H9 (cell line): ENCODE measurements around the gene GRB2. TPM values are rescaled to one million over a fixed set of nuclear protein-coding genes. Genes with fewer than 3 reads are reported as not detected.
"Not testable (repeated sequence)": the region's sequence is repeated elsewhere in the genome, so short reads cannot be mapped to it uniquely, and the experiment has no call there.

Experiments
- DNase-seq: peaks from one replicate; pipeline ENCODE4 v3.0.0-alpha.2; 2017
- H2AFZ ChIP-seq: one replicate; pipeline ENCODE4 v1.6.1; 2013; ENCODE audit warnings: mild to moderate bottlenecking, low read length, control low read depth, moderate library complexity
- H2AK5ac ChIP-seq: 2 replicates; pipeline ENCODE4 v1.6.1; 2013; ENCODE audit warnings: low read length, control low read depth, mixed read lengths; ENCODE audit not compliant: insufficient read length
- H2BK120ac ChIP-seq: one replicate; pipeline ENCODE4 v1.6.1; 2013; ENCODE audit warnings: low read depth, mild to moderate bottlenecking, low read length, control low read depth, inconsistent platforms; ENCODE audit not compliant: poor library complexity, severe bottlenecking
- H2BK12ac ChIP-seq: 2 replicates; pipeline ENCODE4 v1.6.1; 2013; ENCODE audit warnings: low read length, control low read depth, mixed read lengths, low read depth; ENCODE audit not compliant: insufficient read length
- H2BK15ac ChIP-seq: 2 replicates; pipeline ENCODE4 v1.6.1; 2013; ENCODE audit warnings: low read depth, low read length, control low read depth
- H2BK20ac ChIP-seq: one replicate; pipeline ENCODE4 v1.6.1; 2013; ENCODE audit warnings: low read depth, mild to moderate bottlenecking, low read length, control low read depth, inconsistent platforms; ENCODE audit not compliant: poor library complexity, severe bottlenecking
- H2BK5ac ChIP-seq: 2 replicates; pipeline ENCODE4 v1.6.1; 2013; ENCODE audit warnings: low read length, control low read depth, mixed read lengths; ENCODE audit not compliant: insufficient read length
- H3K14ac ChIP-seq: 2 replicates; pipeline ENCODE4 v1.6.1; 2013; ENCODE audit warnings: low read length, control low read depth; ENCODE audit not compliant: insufficient read depth
- H3K18ac ChIP-seq: 2 replicates; pipeline ENCODE4 v1.6.1; 2013; ENCODE audit warnings: low read depth, mild to moderate bottlenecking, mixed read lengths, low read length, control low read depth; ENCODE audit not compliant: insufficient read length
- H3K23ac ChIP-seq: 2 replicates; pipeline ENCODE4 v1.6.1; 2013; ENCODE audit warnings: low read length, control low read depth, mixed read lengths, low read depth; ENCODE audit not compliant: insufficient read length
- H3K23me2 ChIP-seq: 2 replicates; pipeline ENCODE4 v1.6.1; 2013; ENCODE audit warnings: low read depth, mild to moderate bottlenecking, mixed read lengths, low read length, control low read depth; ENCODE audit not compliant: insufficient read length, poor library complexity, severe bottlenecking
- H3K27ac ChIP-seq: 2 replicates; pipeline ENCODE4 v1.5.1; 2013; ENCODE audit warnings: low read length, control low read depth, mixed read lengths, low read depth; ENCODE audit not compliant: insufficient read length
- H3K27me3 ChIP-seq: 2 replicates; pipeline ENCODE4 v1.6.1; 2013; ENCODE audit warnings: low read length, control low read depth, inconsistent platforms; ENCODE audit not compliant: insufficient read depth
- H3K4ac ChIP-seq: 2 replicates; pipeline ENCODE4 v1.6.1; 2013; ENCODE audit warnings: low read depth, mild to moderate bottlenecking, control low read depth, inconsistent platforms, low read length, moderate library complexity
- H3K4me1 ChIP-seq: 2 replicates; pipeline ENCODE4 v1.6.1; 2013; ENCODE audit warnings: low read length, control low read depth, inconsistent platforms; ENCODE audit not compliant: insufficient read depth
- H3K4me2 ChIP-seq: 2 replicates; pipeline ENCODE4 v1.6.1; 2013; ENCODE audit warnings: low read length, control low read depth, mixed read lengths; ENCODE audit not compliant: insufficient read length, insufficient read depth
- H3K56ac ChIP-seq: 2 replicates; pipeline ENCODE4 v1.6.1; 2013; ENCODE audit warnings: low read depth, mild to moderate bottlenecking, mixed read lengths, low read length, control low read depth; ENCODE audit not compliant: insufficient read length
- H3K79me1 ChIP-seq: 2 replicates; pipeline ENCODE4 v1.6.1; 2013; ENCODE audit warnings: low read depth, mild to moderate bottlenecking, moderate library complexity, low read length, control low read depth, inconsistent platforms; ENCODE audit not compliant: insufficient read depth, poor library complexity, severe bottlenecking
- H3K79me2 ChIP-seq: 2 replicates; pipeline ENCODE4 v1.6.1; 2013; ENCODE audit warnings: low read length, control low read depth, inconsistent platforms; ENCODE audit not compliant: insufficient read depth
- H3K9ac ChIP-seq: 2 replicates; pipeline ENCODE4 v1.6.1; 2013; ENCODE audit warnings: low read length, control low read depth, mixed read lengths; ENCODE audit not compliant: insufficient read length; ENCODE audit errors: extremely low read depth
- H3K9me3 ChIP-seq: one replicate; pipeline ENCODE4 v1.6.1; 2013; ENCODE audit warnings: low read depth, low read length, inconsistent platforms; ENCODE audit not compliant: control insufficient read depth
- H3T11ph ChIP-seq: one replicate; pipeline ENCODE4 v1.6.1; 2013; ENCODE audit warnings: mild to moderate bottlenecking, low read length, control low read depth, inconsistent platforms
- H4K20me1 ChIP-seq: one replicate; pipeline ENCODE4 v1.6.1; 2013; ENCODE audit not compliant: control insufficient read depth, insufficient read length, insufficient read depth
- H4K5ac ChIP-seq: 2 replicates; pipeline ENCODE4 v1.6.1; 2013; ENCODE audit warnings: low read depth, mild to moderate bottlenecking, mixed read lengths, low read length, control low read depth; ENCODE audit not compliant: insufficient read length
- H4K8ac ChIP-seq: replicated peaks from 2 replicates; pipeline ENCODE4 v1.6.1; 2013; ENCODE audit warnings: low read length, control low read depth, mixed read lengths, low read depth; ENCODE audit not compliant: insufficient read length
- H4K91ac ChIP-seq: 2 replicates; pipeline ENCODE4 v1.6.1; 2013; ENCODE audit warnings: low read depth, mild to moderate bottlenecking, moderate library complexity, mixed read lengths, low read length, control low read depth; ENCODE audit not compliant: insufficient read length
- H3K27ac Mint-ChIP-seq, 3 experiments: 2 replicates in 2 of 3; 3 replicates in 1 of 3; pipeline ENCODE4 v1.8.0; 2020 to 2021; ENCODE audit warnings: mixed read lengths in 3 of 3, mild to moderate bottlenecking in 1 of 3, moderate library complexity in 1 of 3
- H3K27me3 Mint-ChIP-seq: 2 replicates; pipeline ENCODE4 v1.8.0; 2021; ENCODE audit warnings: low read depth, mild to moderate bottlenecking, moderate library complexity, mixed read lengths
- H3K36me3 Mint-ChIP-seq, 3 experiments: 2 replicates in 2 of 3; 3 replicates in 1 of 3; pipeline ENCODE4 v1.8.0; 2020 to 2021; ENCODE audit warnings: low read depth in 3 of 3, mixed read lengths in 3 of 3; ENCODE audit not compliant: insufficient read depth in 1 of 3
- H3K4me1 Mint-ChIP-seq, 2 experiments: 2 replicates each; pipeline ENCODE4 v1.8.0; 2020; ENCODE audit warnings: mixed read lengths in 2 of 2
- H3K4me3 Mint-ChIP-seq, 2 experiments: 2 replicates in 1 of 2; 3 replicates in 1 of 2; pipeline ENCODE4 v1.8.0; 2020 to 2021; ENCODE audit warnings: mild to moderate bottlenecking in 2 of 2, mixed read lengths in 2 of 2, moderate library complexity in 1 of 2
- H3K9me3 Mint-ChIP-seq, 2 experiments: 2 replicates in 1 of 2; 3 replicates in 1 of 2; pipeline ENCODE4 v1.8.0; 2020; ENCODE audit warnings: mild to moderate bottlenecking in 2 of 2, mixed read lengths in 2 of 2, moderate library complexity in 1 of 2
- WGBS: extraction: QIAGEN DNeasy Blood & Tissue Kit; methylation state at CpG from one replicate; pipeline ENCODE4 v1.1.7; 2013; ENCODE audit warnings: missing lambda C conversion rate, low lambda C conversion rate, mixed read lengths; ENCODE audit not compliant: insufficient read length; ENCODE audit errors: extremely low coverage; 5-methylcytosine and 5-hydroxymethylcytosine counted together
- total RNA-seq: library from RNA; stranded (reverse); gene quantifications from 2 replicates; pipeline ENCODE4 v1.2.1, GENCODE V29; 2021
- TF ChIP-seq, protein P1 (sequence below): fragments of 200-600 bp; sonication (generic); conservative IDR thresholded peaks from 3 replicates; pipeline ENCODE4 v1.8.0; 2021; ENCODE audit warnings: antibody characterized with exemption, mild to moderate bottlenecking

GRB2 gene
- total RNA-seq, 1 experiment from 2014 or later = 91.7 TPM

DNA sequence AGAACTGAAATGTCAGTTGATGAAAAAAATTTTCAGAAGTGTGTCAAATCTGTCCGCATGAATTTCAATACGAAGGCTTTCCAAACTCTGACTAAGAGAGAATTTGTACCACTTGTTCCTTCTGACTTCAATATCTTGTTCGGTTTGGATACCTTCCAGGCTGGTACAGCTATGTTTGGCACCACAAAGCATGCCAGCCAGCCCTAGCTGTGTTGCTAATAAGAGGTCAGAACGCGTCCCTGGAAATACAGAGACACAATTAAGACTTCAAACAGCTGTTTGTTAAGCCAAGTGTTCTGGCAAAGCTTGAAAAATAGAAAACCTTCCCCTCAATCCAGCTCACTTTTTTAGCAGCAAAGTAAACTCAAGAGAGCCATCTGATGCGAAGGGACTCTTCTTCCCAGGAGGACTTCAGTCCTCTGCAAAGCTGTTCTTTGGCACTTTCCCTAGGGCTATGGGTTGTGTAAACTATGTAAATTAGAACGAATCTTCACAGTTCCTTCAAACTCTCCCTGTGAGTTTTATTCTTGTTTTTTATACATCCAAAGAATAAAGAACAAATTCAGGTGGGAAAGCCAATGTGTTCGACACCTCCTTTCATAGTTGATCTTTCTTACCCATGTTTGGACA, 35.1 kb downstream of the GRB2 start:
- TF ChIP-seq, protein P1, sequence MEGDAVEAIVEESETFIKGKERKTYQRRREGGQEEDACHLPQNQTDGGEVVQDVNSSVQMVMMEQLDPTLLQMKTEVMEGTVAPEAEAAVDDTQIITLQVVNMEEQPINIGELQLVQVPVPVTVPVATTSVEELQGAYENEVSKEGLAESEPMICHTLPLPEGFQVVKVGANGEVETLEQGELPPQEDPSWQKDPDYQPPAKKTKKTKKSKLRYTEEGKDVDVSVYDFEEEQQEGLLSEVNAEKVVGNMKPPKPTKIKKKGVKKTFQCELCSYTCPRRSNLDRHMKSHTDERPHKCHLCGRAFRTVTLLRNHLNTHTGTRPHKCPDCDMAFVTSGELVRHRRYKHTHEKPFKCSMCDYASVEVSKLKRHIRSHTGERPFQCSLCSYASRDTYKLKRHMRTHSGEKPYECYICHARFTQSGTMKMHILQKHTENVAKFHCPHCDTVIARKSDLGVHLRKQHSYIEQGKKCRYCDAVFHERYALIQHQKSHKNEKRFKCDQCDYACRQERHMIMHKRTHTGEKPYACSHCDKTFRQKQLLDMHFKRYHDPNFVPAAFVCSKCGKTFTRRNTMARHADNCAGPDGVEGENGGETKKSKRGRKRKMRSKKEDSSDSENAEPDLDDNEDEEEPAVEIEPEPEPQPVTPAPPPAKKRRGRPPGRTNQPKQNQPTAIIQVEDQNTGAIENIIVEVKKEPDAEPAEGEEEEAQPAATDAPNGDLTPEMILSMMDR = no peak
- Histone ChIP-seq H3K4me1 (no peaks in the 10 kb centered on the region; the same call in 1 of the 2 replicates), H4K91ac (no peak overlapping the region), H4K20me1 (no peaks in the 10 kb centered on the region), H3K4ac (no peak overlapping the region), H3K9me3 (no peaks in the 10 kb centered on the region), H3K14ac (no peak overlapping the region), H3K18ac (no peak overlapping the region), H2AFZ (no peak overlapping the region), H3K27me3 (no peaks in the 10 kb centered on the region), H2BK20ac (no peak overlapping the region), H2BK5ac (no peak overlapping the region), H3K23me2 (no peaks in the 10 kb centered on the region), H2BK12ac (no peak overlapping the region), H2AK5ac (no peak overlapping the region), H3K27ac (no peak overlapping the region), H3K23ac (no peak overlapping the region), H3K4me2 (no peak overlapping the region), H3K9ac (no peak overlapping the region), H3K56ac (no peak overlapping the region), H3K79me2 (peaks cover 4% of the 10 kb centered on the region; the same call in 1 of the 2 replicates), H3T11ph (no peak overlapping the region), H3K79me1 (peaks cover 4% of the 10 kb centered on the region), H4K5ac (no peak overlapping the region), H2BK120ac (no peak overlapping the region), H2BK15ac (no peak overlapping the region), H4K8ac (no peak overlapping the region)
- DNase-seq = no peak
- peaks cover 39 to 44% of the 10 kb centered on the region in 2 experiments for H3K4me1 Mint-ChIP-seq
- no peaks in the 10 kb centered on the region for H3K9me3 Mint-ChIP-seq
- no CpG with 5 or more reads among the region's 8 CpGs for WGBS
- peaks cover 3 to 6% (median 5%) of the 10 kb centered on the region in 3 experiments; a peak in 4 of 7 replicates for H3K36me3 Mint-ChIP-seq
- peak overlapping the region in 1 of 3 experiments; percentile 57; a peak in 2 of 7 replicates for H3K27ac Mint-ChIP-seq
- H3K4me3 Mint-ChIP-seq = no peak overlapping the region
- no peaks in the 10 kb centered on the region for H3K27me3 Mint-ChIP-seq

DNA sequence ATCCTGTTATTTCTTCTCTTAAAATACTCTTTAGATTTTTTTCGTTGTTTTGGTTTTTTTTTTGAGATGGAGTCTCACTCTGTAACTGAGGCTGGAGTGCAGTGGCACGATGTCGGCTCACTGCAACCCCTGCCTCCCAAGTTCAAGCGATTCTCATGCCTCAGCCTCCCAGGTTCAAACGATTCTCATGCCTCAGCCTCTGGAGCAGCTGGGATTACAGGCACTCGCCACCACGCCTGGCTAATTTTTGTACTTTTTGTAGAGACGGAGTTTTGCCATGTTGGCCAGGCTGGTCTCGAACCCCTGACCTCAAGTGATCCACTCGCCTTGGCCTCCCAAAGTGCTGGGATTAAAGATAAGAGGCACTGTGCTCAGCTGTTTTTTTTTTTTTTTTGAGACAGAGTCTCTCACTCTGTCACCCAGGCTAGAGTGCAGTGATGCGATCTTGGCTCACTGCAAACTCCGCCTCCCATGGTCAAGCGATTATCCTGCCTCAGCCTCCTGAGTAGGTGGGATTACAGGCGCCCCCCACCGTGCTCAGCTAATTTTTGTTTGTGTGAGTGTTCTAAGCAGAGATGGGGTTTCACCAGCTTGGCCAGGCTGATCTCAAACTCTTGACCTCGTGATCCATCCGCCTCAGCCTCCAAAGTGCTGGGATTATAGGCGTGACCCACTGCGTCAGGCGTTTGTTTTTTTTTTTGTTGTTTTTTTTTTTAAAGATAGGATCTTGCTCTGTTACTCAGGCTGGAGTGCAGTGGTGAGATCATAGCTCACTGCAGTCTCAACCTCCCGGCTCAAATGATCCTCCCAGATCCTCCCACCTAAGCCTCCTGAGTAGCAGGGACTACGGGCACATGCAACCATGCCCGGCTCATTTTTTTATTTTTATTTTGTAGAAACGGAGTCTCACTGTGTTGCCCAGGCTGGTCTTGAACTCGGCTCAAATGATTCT, 37.4 kb downstream of the GRB2 start:
- not testable (repeated sequence) for H3K14ac ChIP-seq, H2BK12ac ChIP-seq
- H3K4me1 Mint-ChIP-seq = peaks cover 47 to 49% of the 10 kb centered on the region in 2 experiments

More for the DNA sequence above, 37.4 kb downstream of the GRB2 start:
- H4K8ac ChIP-seq, H3K9ac ChIP-seq, H2BK120ac ChIP-seq, H4K20me1 ChIP-seq, H2BK5ac ChIP-seq, H3K23ac ChIP-seq, H3K4me1 ChIP-seq, H3K56ac ChIP-seq, H3K18ac ChIP-seq, H3K79me1 ChIP-seq, H3K27me3 Mint-ChIP-seq, H2AFZ ChIP-seq, H4K91ac ChIP-seq, H3K4me2 ChIP-seq, H2BK20ac ChIP-seq, H3T11ph ChIP-seq, H3K4ac ChIP-seq, H3K4me3 Mint-ChIP-seq, H3K9me3 ChIP-seq, H3K9me3 Mint-ChIP-seq, H3K23me2 ChIP-seq, H3K36me3 Mint-ChIP-seq, H2AK5ac ChIP-seq, H2BK15ac ChIP-seq, H4K5ac ChIP-seq, H3K27ac ChIP-seq, H3K27me3 ChIP-seq: not testable (repeated sequence)
- peak overlapping the region; percentile 62 to 87 (median 70); a peak in 6 of 7 replicates for H3K27ac Mint-ChIP-seq
- DNase-seq = peak; percentile 74
- WGBS = no CpG with 5 or more reads among the region's 25 CpGs
- H3K79me2 ChIP-seq = peaks cover 11% of the 10 kb centered on the region; the same call in 1 of the 2 replicates
